NCI-H526 (cell line): Measurements from ENCODE around the gene CD9.

Source experiments
- DNase-seq, 2 experiments: peaks; one replicate each; lab custom pipeline; 2025; lab: John Stamatoyannopoulos, UW

Gene CD9

DNA sequence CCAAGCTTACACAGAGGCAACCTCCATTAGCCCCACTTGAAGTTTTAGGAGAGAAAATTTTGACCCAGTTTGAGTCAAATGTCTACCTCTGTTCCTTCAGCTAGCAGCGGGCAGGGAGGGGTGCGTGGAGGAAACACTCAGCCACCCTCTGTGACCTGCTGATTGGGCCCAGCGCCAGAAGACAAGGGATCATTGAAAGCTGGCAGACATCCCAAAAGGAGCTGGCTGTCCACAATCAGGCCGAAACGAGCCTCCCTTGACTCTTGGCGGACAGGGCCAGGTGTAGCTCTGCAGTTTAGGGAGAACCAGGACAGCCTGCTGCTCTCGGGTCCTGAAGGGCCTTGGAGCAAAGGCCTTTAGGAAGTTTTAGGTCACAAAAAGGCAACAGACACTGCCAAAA, 41.3 kb downstream of the CD9 start:
- DNase-seq = no peak

DNA sequence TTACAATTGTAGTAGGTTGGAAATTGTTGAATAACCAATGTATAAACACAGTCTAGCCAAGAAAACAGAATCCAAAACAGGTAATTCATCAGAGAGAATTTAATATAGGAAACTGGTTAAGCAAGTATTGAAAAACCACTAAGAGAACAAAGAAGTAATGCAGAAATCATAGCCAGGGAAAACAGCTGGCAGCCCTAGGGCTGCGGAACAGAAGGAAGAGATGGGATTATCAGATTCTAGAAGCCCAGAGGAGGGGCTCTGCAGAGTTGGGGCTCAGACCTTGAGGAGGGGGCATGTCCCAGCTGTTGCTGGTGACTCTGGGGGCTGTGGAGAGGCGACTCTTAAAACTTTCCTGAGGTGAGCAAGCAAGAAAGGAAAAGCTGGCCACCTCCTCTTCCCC, 49.4 kb downstream of the CD9 start:
- DNase-seq = no peak

DNA sequence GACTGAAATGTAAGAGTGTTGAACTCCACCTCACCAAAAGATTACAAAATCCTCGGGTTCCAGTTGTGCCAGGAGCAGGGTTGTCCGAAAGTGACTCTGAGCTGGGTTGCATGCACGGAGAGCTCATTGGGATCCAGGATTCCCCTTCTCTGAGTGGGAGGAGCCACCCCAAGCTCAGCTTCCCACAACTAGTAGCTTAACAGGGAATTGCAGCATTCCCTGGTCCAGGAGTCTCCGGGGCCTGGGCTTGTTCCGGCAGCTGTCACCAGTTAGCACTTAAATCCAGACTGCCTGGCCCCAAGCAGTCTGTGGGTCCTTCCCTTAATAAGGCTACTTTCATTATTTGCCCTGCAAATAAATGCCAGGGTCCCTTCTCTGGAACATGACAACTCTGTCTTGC, 50.1 kb downstream of the CD9 start:
- DNase-seq = no peak

DNA sequence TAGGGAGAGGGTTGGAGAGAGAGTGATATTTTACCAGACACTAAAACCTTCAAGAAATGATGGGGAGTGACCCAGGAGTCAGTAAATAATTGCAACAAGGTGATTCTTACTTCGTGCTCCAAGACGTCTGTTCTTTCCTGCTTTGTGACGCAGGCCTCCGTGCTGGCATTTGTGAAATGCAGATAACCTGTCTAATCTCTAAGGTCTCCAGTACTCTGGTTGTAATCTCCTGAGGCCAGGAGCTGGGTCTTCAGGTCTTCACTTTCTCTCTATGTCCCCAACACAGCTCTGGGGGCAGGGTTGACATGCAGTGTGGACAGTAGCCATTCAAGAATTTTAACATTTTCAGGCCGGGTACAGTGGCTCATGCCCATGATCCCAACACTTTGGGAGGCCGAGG, 53.1 kb downstream of the CD9 start:
- no peak for DNase-seq

DNA sequence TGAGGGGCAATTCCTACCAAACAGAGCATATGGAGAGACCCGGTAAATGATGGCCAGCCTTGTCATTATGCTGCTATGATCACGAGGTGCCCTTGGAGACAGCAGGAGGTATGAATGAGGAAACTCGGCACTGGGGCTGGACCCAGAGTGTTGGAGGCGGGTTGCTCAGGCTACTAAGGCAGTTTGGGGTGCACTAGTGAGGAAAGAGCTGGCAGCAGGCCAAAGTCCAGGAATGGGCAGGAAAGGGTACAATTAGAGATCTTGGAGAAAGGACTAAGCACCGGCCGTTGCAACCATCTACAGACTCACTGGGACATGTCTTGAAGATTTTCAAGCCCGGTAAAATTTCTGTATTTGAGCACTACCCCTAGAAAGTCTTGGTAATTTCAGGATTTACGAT, 54.3 kb downstream of the CD9 start:
- DNase-seq = no peak

DNA sequence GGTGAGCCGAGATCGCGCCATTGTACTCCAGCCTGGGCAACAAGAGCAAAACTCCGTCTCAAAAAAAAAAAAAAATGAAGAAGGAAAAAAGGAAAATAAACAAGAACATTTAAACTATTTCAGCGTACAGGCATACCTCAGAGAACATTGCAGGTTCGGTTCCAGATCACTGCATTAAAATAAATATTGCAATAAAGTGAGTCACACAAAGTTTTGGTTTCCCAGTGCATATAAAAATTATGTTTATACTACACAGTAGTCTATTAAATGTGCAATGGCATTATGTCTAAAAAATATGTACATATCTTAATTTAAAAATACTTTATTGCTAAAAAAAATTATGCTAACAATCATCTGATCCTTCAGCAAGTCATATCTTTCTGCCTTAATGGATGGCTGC, 56.8 kb downstream of the CD9 start:
- DNase-seq = no peak

DNA sequence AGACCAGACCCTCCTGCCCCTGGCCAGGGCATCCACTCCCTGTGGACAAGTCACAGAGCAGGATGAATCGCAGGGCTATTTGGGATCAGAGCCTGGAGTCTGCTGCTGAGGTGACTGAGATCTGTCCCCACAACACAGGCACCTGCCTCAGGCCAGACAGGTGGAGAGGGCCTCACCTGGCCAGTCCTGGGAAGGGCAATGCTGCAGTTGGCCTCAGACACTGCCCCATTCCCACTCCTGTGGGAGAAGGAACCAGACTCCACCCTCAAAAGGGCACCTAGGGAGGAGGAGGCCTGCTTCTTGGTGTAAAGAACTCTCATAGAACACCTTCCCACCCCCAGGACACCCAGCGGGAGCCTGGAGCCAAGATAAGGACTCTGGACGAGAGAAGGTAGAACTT, 62.0 kb downstream of the CD9 start:
- DNase-seq = no peak

DNA sequence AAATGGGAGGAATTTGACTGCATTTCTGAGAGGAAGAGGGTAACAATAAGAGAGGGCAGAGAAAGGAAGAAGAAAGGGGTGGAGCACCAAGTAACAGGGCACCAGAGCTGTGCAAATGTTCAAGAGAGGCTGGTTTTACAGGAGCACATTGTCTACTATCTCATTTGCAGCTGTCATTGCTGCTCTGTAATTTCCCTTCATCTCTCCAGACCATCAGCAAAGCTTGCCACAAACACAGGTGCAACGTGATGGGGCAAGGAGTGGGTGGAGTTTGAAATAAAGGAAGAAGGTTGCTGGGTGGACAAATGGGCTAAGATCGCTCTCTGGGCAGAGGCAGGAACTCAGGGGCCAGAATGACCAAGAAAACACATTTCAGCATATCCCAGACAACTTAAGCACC, 62.4 kb downstream of the CD9 start:
- no peak for DNase-seq

DNA sequence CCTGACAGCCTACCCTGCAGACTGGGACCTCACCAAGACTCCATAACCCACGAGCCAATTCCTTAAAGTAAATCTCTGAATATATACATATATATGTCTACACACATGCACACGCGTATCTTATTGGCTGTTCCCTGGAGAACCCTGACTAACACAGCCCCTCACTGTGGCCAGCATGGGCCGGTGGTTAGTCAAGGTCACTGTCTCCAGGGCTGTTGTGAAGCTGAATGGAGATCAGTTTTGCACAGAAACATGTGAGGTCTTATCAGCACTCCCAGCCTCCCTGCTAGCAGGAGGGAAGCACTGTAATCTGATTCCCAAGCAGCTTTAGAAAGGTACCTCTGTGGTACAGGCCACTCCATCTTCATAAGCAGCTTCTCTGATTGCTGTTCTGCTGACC, 63.7 kb downstream of the CD9 start:
- DNase-seq = peak; percentile 44 to 65

DNA sequence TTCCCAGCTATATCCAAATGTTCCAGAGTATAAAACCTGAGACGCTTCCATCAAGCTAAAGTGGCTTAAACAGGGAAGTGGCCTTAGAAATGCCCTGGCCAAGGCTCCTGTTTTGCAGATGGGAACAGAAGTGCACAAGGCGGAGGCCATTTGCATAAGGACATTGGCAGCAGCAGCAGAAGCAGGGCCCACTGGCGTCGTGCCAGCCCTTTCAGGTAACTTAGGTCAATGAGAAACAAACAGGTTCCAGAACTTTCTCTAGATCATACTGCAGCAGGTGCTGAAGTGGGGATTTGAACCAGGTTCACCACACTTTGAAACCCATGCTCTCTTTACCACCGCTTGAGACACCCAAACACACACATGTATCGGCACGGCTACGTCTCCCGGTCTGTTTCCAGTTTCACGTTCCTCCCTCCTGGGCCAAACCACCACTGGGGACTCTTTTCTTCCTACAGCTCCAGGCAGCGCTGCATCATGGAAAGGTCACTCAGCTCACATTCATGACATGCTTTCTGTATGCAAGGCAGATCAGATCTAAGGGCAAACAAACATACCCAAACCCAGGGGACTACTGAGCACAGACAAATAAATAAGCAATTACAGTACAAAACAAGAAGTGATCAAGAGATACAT, 64.3 kb downstream of the CD9 start:
- peak; percentile 42 to 65 for DNase-seq

DNA sequence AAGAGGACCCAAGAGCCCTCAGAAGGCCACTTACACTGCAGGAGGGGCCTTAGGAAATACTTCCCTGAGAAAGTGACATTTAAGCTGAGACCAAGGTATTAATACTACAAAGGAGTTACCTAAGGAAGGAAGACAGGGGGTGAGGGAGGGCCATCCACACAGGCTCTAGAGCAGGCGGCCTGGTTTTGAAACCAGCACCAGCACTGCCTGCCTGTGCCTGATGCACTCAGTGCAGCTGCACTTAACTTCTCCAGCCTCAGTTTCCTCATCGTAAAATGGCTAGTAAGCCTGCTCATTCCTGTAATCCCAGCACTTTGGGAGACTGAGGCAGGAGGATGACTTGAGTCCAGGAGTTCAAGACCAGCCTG, 64.8 kb downstream of the CD9 start:
- no peak for DNase-seq

DNA sequence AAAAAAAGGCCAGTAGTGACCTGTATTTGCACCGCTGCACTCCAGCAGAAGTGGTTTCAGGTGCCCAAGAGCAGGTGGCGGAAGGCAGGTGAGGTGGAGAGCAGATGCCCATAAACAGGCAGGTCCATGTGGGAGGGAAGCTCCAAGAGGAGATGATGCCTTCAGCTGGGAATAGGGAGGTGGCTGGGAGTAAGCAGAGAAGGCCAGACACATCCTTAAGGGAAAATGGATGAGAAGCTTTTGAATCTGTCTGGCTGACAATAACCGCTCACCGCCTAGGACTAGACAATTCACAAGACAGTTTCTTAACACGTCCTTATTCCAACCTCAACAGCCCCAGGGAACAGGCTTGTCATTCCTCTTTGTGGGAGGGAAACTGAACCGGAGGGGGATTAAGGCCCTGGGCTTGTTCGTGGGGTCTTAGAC, 66.4 kb downstream of the CD9 start:
- peak; percentile 30 to 67 for DNase-seq

DNA sequence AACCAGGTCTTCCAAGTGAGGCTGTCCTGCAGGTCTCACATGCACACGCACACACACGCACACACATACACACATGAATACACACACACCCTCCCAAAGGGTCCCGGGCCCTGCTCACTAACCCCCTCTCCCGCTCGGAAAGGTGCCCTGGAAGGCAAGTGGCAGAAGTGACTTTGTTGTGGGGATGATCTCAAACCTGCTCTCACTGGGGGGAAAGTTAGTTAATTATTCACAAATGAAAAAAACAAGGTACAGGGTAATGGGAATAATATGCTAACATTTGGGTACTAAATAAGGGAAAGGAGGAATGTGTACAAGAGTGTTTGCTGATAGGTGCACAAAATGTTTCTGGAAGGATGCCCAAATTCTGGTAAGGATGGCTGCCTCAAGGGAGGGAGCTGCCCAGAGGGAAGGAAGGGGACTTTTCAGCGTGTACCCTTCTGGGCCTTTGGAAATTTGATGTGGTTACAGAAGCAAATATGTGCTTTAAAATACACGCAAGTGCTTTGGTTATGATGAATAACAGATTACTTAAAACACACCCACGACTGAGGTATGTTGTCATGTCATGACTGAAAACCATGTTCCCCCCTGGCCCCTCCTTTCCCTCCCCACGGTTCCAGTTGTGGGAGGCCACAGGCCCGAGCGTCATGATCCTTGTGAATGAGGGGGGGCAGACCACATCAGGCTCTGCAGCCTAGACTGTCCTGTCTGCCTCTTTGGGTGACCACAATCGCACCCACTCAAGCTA, 66.9 kb downstream of the CD9 start:
- DNase-seq = no peak

DNA sequence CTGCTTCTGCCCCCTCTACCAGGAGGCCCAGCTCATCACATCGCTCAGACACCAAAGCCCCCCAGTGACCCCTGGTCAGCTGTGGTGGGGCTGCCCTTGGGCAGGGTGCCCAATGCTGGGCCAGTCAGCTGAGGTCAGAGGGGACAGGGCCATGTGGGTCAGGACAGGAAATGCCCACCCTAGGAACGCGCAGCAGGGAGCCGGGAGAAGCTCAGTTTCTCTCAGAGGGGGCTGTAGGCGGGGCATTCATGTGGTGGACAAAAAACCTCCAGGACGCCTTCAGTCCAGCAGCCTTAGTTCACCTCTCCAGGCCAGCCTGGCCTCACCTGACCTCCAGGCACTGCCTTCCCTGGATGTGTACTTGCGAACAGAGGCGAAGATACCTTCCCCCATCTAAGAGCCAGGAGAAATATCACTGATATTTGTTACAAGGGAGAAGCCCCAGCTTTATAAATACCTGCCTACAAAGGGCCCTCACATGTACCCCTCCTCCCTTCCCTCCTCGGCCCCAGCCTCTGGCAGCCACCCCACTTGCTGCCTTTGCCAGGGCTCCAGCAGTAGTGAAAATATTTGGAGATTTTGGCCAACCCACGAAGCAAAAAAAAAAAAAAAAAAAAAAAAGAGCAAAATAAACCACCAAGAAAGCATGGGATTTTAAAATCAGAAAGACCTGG, 68.4 kb downstream of the CD9 start:
- DNase-seq = no peak

DNA sequence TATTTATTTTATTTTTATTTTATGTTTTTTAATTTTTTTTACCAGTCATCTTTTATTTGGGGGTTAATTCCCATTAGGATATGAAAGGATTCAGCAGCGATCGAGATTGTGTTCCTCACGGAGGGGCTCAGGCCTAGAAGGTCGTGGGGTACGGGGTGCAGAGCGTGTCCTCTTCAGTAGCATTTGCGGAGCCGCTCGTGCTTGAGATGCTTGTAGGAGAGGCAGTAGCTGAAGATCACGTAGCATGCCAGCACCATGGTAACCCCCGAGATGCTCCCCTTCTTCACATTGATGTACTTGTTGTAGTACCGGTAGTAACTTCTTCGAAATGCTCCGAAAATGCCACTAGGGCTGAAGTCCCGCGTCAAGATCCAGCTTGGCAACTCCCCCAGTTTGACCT, 69.8 kb downstream of the CD9 start:
- DNase-seq = no peak

DNA sequence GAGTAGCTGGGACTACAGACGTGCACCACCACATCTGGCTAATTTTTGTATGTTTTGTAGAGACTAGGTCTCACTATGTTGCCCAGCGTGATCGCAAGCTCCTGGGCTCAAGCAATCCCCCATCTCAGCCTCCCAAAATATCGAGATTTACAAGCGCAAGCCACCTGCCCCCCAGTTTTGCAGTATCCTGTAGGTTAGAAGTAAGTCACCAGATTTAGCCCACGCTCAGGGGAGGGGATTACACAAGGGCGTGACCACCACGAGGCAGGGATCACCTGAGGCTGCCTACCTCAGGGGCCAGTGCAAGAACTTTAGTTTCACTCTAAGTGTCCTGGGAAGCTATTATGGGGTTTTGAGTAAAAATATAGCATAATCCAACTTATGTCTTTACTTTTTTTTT, 71.1 kb downstream of the CD9 start:
- no peak for DNase-seq

DNA sequence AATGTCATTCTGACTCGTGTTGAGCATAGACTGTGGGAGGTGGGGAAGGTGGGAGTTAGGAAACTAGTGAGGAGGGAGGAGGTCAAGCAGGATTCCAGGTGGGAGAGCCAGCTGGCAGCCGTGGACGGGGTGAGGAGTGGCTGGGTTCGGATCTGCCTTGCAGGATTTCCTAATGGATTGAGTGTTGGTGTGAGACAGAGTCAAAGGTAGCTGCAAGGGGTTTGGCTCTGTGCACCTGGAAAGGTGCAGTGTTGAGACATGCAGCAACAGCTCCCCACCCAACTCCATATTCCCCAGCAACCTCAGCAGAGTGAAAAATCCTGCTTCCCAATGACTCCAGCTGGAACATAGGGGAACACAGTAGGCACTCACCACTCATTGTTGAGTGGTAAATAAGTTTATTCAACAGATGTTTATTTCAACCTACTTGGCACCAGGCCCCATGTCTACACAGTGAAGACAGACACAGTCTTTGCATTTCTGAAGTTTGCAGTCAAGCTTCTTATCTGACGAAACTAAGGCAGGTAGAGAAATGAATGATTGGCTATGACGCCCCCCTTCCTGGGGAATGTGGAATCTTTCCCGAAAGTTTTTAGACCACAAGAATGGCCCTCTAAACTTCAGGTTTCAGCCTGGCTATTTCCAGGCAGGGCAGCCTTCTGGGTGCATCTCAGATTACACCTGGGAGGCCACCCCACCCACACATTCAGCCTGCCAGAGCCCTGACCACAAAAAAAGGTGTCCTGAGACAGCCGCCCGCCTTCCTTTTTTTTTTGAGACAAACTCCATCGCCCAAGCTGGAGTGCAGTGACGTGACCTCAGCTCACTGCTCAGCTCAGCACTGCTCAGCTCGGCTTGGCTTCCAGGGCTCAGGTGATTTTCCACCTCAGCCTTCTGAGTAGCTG, 72.4 kb downstream of the CD9 start:
- DNase-seq = peak in 1 of 2 experiments; percentile 46

DNA sequence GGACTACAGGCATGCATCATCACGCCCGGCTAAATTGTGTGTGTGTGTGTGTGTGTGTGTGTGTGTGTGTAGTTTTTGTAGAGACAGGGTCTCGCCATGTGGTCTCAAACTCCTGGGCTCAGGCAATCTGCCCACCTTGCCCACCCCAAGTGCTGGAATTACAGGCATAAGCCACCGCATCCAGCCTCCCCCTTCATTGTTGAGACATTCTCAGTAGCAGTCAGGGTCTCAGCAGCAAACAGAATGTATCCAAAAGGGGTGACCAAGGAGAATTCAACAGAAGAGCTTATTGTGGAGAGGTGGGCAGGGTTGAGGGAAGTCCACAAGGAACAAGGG, 73.0 kb downstream of the CD9 start:
- no peak for DNase-seq

DNA sequence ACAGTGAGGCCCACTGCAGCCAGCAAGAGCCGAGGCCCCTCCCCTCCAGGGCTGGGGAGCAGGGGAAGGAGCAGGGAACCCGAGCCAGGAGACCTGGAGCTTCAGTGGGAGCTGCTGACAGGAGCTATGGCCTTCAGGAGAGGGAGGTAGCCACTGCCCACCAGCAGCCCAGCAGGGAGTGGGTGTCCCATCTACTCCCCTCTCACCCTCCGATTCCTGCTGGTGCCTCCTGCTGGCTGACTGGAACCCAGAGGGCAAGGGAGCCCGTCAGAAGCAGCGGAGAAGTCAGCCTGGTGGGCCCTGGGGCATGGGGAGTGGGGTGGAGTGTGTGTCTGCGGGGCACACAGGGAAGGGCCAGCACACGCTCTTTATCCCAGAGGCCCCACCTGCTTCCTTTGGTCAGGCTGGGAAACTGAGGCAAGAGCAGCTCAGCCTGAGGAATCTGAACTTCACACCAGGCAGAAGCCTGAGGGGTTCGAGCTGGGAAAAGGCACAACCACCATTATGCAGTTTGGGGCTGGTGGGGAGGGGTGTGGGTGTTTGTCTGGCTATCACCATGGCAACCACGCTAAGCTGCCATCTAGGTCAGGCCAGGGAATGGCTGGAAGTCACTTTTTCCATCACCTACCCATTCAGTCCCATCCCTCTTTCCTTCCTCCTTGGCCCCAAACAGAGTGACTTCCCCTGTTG, 73.5 kb downstream of the CD9 start:
- no peak for DNase-seq

DNA sequence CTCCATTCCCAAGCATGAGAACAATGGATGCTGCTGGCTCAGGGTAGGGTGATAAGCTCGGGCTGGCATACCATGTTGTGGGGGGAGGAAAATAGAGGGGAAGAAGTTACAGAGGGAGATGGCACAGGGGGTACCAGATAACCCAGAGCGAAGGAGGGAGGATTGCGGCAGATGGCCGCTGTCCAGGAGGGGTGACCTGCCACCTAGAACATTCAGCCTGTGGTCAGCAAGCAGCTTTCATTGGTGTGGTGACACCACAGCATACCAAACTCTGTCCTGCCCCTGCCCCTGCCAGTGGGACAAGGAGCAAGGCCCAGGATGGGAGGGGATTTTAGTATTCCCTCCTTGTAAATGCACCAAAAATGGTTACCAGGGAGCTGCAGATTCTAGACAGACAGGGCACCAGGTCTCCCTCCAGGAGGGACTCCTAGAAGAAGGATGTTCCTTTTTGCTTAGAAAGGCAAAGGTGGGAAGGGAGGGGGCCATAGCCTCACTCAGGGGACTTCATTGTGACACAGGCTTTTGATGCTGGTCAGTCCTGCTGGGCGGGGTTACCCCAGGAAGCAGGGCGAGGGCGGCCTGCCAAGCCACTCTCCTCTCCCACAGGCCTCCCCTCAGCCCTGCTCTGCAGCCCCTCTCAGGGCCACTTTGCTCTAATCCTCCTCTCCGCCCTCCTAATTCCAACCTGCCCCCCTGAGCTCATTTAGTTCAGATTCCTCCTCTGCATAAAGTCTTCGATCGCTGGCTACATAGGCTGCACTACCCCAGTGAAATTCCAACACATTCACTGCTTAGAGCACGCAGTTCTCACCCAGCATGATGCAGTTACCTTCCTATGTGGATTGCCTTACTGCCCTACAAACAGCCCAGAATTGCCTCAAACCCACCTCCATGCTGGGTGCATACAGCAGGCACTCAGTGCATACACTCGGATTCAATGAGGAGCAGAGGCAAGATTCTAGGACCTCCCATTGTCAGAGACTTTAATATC, 74.3 kb downstream of the CD9 start:
- no peak for DNase-seq
